Frontal cortex (tissue), 4 donors: ENCODE measurements around the gene ATP4A. TPM values are rescaled to one million over a fixed set of nuclear protein-coding genes. Genes with fewer than 3 reads are reported as not detected.

Experiments used
- DNase-seq, 2 donors: peaks; one replicate each; pipeline ENCODE4 v3.0.0; 2012; ENCODE audit warnings: low spot score in 2 of 2
- FAIRE-seq: peaks from 2 replicates; lab custom pipeline; 2012; peaks lifted over from hg19 to GRCh38; lab: Jason Lieb, UNC
- total RNA-seq: library from RNA; depleted of rRNA; stranded (reverse); fragments of >200 nt; gene quantifications from one replicate; pipeline ENCODE4 v1.2.3, GENCODE V29; 2014
- donor health status: control.
- donor health status: control.
- donor health status: control.

Gene ATP4A
- total RNA-seq, 1 donor from 2014 or later: not detected

DNA sequence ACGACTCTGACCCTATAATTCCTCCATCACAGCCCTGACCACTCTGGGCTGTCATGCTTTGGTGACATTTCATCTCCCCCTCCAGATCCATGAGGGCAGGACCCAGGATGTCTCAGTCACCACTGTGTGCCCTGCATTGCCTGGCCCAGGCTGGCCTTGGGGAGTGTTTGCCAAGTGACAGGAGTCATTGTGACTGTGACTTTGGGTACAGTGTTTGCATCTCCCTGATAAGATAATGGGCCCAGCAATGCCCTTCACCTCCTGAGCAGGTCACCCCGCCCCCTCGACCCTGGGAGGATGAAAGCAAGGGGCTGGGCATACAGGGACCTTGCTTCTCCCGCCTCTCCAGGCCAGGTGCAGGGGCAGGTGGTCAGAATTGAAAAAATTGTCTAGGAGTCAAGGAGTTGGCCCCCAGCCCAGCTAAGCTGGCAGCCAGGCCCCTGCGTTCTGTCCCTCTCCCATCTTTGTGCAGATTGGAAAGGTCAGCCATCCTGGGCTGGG, 5.9 kb upstream of the ATP4A start:
- DNase-seq (no peak), FAIRE-seq (no peak)

GRCh38 chr19:35566738-35567137, 3.3 kb upstream of the ATP4A start:
- DNase-seq (no peak), FAIRE-seq (no peak)

DNA sequence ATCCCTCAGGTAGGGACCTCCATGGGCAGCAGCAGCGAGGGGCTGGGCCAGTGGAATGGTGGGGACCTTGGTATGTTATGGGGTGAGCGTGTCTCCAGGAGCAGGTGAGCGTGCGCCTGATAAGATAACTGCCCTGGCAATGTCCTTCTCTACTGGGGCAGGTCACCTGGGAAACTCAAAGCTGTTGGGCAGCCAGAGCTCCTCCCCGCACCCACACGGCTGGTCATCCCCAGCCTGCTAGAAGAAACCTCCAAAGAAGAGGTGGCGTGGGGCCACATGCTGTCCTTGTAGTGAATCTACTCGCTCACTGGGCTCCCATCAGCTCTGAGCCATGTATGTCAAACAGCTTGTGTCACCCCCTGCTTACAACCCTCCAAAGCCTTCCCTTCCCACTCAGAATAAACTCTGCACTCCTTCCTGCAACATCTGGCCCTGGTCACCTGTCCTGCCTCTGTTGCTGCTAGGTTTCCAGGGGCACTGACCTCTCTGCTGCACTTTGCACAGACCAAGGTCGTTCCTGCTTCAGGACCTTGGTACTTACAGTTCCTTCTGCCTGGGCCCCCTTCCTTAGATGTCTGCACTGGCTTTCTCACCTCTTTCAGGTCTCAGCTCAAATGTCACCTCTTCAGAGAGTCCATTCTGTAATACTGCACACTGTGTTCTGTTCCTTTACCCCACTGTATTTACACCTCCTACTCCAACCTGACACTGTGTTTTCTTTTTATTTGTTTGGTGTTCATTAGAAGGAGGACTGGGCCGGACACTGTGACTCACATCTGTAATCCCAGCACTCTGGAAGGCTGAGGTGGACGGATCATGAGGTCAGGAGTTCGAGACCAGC, 1.8 kb upstream of the ATP4A start:
- DNase-seq (no peak), FAIRE-seq (no peak)

GRCh38 chr19:35562776-35563175, 682 bp downstream of the ATP4A start:
- FAIRE-seq: no peak
- no peak for DNase-seq

DNA sequence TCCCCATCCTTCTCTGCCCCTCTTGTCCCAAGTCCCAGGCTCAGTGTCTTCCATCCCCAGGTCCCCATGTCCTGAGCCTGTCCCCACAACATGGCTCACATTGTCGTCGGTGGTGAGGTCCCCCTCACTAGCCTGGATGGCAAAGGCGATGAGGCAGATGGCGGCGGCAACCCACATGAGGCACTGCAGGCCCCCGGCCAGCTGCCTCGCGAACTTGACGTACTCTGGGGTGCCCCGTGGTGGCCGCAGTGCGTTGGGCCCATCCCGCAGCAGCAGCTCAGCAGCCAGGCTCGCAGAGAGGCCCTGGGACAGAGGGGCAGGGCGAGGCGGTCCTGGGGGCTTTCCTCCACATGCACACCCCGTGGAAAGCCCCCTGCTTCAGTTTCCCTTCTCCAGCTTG, 1.1 kb downstream of the ATP4A start:
- FAIRE-seq (no peak), DNase-seq (no peak)

DNA sequence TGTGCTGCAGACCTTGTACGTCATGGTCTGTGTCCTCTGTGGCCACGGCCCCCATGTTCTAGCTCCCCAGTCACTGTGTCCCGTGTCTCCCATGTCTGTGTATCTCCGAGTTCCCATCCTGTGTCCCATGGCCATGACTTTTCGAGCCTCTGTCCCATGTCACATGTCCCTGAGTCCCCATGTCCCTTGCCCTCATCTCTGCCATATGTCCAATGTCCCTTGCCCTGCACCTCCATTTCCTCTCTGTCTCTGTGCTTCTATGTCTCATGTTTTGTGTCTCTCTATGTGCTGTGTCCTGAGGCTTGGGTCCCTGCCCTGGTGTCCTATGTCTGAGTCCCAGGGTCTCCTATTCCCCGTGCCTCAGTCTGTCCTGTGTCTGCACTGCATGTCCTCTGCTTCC, 2.0 kb downstream of the ATP4A start:
- DNase-seq: no peak
- no peak for FAIRE-seq

- no peak for DNase-seq
- FAIRE-seq: no peak
These were observed 2.8 kb downstream of the ATP4A start for GRCh38 chr19:35560677-35561076.

DNA sequence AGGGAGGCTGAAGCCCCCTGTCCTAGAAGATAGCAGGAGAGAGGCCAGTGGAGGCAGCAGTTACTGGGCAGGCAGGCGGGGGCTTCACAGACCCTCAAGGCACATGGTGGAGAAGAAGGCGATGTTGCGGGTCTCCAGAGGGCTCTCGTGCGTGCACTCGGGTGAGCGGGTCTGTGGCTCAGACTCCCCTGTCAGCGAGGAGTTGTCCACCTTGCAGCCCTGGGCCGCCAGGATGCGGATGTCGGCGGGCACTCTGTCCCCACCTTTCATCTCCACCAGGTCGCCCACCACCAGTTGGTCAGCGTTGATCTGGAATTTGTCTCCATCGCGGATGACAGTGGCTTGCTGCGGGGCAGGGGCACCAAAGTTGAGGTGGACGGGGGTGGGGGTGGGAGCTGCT, 3.2 kb downstream of the ATP4A start:
- no peak for FAIRE-seq

GRCh38 chr19:35559781-35560180, 3.7 kb downstream of the ATP4A start:
- FAIRE-seq: no peak

More for the DNA sequence above, 3.2 kb downstream of the ATP4A start:
- DNase-seq: no peak

DNA sequence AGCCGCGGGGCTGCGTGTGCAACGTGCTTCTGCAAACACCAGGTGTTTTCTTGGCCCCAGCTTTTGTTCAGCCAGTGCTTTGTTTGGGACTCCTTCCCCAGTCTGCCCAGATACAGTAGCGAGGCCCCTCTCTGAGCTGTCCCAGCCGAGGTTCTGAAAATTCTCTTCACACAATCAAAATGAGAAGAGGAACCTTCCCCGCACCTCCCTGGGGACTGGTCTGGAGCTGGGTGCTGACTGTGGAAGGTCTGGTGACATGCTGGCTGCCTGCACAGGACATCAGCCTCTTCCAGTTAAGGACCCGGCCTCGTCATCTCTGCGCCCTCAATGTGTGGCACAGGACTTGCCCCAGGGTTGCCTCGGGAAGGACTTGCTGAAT, 4.2 kb downstream of the ATP4A start:
- DNase-seq (no peak), FAIRE-seq (no peak)

More at GRCh38 chr19:35559781-35560180, 3.7 kb downstream of the ATP4A start:
- DNase-seq: no peak

- no peak for FAIRE-seq
- no peak for DNase-seq
These were observed 4.8 kb downstream of the ATP4A start for GRCh38 chr19:35558400-35559280.

DNA sequence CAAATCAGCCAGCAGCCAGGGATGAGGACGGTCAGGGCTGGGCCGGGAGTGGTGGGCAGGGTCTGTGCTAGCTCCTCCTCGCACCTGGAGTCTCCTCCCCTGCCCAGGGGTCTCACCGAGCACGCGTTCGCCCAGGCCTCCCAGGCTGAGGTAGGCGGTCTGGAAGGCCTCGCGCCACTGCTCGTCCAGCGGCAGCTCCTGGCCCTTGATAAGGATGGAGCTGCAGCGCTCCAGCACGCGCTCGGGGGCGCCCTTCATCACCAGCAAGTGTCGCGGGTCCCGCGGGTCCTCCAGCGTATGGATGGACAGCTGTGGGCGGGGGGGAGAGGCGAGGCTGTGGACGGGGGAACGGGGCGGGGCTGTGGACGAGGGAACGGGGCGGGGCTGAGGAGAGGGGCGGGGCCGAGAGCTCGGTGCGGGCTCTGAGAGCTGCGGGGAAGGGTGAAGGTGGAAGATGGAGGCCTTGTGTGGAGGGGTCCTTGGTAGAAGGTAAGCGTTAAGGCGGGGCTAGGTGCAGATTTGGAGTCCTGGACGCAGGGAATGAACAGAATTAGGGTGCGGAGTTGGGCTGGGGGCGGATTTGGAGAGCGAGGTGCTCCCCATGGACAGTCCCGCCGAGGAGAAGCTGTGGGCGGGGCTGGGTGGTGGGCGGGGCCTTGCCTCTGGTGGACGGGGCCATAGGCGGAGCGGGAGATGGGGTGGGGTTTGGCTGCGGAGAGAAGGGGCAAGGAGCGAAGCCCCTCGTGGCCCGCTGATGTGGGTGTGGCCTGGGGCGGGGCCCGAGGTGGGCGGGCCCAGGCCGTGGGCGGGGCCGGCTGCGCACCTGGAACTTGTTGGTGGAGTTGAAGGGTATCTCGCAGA, 5.7 kb downstream of the ATP4A start:
- FAIRE-seq (no peak), DNase-seq (peak in 1 of 2 donors; percentile 59)

DNA sequence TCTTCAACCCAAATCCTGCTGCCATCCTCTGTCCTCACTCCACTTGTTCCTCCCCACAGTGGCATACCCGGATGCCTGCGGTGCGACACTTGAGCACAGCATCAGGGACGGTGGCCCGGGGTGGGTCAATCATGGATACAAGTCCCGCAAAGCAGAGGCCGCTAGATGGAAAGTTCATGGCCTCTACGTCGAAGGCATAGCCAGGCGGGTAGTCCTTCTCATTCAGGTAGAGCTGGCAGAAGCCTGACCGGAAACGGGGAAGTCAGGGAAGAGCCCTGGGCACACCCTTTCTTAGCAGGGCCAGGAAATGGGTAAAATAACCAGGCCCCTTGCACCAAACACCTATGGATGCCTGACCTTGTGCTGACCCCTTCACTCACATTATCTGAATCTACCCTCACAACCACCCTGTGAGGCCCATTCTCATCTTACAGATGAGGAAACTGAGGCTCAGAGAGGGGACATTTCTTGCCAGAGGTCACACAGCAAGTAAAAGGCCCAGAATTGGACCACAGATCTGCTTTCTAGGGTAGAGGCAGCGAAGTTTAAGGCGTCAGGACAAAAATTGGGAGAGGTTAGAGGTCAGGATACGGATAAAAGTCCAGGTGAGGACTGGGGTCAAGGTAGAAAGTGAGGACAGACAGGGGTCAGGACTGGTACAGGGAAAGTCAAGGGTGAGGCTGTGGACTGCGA, 6.5 kb downstream of the ATP4A start:
- DNase-seq (no peak), FAIRE-seq (no peak)

DNA sequence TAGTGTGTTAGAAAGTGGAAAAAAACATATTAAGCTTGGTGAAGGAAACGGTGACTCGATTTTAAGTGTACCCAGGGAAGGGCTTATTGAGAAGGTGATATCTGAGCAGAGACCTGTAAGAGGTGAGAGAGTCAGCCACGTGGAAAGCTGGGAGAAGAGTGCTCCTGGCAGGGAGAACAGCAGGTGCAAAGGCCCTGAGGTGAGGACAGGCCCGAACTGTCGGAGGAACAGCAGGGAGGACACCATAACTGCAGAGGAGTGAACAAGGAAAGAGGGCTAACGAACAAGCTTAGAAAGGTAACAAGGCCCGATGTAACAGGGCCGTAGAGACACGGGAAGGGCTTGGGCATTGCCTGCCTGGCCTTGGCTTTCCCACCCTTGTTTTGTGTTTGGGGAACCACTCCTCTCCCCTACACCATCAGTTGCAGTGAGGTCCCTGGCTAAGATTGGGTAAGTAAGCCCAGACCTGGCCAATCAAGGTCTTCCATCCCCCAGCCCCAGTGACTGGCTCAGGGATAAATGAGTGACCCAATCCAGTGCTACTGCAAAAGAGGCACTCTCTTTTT, 7.3 kb downstream of the ATP4A start:
- DNase-seq (no peak), FAIRE-seq (no peak)

DNA sequence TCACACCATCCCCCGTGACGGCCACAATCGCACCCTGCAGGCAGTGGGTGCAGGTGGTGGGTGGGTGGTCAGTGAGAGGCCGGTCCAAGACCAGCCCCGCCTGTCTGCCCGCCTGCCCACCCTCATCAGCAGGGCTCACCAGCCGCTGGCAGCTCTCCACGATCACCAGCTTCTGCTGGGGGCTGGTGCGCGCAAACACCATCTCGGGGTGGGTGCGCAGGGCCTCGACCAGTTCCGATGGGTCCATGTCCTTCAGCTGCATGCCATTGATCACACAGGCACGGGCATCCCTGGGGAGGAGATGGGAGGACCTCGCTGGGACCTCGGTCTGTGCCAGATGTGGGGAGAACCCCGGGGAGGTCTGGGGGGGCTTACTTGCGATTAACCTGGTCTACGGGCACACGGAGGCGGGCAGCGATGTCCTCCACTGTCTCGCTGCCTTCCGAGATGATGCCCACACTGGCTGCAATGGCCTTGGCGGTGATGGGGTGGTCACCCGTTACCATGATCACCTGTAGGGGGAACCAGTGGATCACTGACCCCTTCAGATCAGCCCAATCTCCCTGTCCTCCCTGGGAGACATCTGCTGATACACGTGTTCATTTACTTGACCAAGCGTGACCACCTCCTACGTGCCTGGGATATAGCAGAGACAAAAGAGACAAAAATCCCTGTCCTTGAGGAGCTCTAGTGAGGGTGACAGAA, 8.0 kb downstream of the ATP4A start:
- no peak for FAIRE-seq
- DNase-seq: no peak

- FAIRE-seq: no peak
- DNase-seq: no peak
These were observed 9.4 kb downstream of the ATP4A start for GRCh38 chr19:35554076-35554475.

- FAIRE-seq (no peak), DNase-seq (no peak)
These were observed 10.0 kb downstream of the ATP4A start for GRCh38 chr19:35553385-35554000.
